DMS53 treated with DMSO at 0.1 percent for 48 hours (cell line): ENCODE measurements around the gene NFYC.

Experiments
- DNase-seq: peaks from one replicate; lab custom pipeline; 2025; ENCODE audit not compliant: unreplicated experiment; lab: John Stamatoyannopoulos, UW

Gene NFYC

DNA sequence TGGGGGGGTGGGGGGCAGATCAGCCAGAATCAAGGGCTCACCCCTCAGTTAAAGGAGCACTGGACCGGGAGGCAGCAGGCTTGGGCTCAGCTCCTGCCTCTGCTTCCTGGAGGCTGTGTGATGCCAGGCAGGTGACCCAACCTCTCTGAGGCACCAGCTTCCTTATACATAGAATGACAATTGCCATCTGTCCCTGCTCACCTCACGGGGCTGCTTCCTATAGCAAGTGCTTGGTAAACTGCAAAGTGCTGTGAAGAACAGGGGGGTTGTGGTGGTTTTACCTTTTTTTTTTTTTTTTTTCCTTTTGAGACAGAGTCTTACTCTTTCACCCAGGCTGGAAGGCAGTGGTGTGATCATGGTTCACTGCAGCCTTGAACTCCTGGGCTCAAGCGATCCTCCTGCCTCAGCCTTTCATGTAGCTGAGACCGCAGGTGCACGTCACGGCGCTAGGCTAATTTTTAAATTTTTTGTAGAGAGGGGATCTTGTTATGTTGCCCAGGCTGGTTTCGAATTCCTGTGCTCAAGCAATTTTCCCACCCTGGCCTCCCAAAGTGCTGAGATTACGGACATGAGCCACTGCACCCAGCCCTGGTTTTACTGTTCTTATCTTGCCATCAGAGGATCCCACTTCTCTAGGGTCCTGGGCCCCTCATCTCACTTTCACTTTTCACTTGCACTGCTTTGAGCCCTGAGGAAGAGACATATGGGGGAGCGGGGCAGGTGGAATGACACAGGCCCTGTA lies 103.6 kb downstream of the NFYC start:
- no peak for DNase-seq

DNA sequence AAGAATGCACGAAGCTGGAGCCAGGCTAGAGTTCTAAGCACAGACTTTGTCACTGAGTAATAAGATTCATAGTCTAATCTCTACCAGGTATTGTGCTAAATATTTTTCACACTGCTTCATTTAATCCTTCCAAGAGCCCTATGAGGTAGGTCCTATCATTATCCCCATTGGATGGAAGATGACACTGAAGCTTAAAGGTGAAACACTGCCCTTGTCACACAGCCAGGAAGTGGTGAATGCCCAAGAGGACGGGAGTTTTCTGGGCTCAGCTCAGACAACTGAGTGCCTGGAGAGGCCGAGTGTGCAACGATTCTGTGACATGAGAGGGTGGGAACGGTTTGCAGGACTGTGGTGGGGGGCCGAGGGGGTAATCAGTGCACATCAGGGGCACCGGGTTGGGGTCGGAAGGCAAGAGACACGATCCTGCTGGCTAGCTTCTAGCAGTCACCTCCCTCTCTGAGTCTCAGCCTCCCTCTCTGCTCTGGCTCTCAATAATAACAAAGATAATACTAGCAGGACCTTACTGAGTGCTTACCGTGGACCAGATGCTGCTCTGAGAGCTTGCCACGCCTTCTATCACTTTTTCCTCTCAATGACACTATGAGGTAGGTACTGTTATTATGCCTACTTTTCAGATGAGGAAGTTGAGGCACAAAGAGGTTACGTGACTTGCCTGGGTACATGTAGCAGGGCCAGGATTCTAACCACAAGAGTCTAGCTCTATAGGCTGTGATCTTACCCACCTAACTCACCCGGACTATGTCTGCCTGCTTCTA lies 104.5 kb downstream of the NFYC start:
- no peak for DNase-seq

DNA sequence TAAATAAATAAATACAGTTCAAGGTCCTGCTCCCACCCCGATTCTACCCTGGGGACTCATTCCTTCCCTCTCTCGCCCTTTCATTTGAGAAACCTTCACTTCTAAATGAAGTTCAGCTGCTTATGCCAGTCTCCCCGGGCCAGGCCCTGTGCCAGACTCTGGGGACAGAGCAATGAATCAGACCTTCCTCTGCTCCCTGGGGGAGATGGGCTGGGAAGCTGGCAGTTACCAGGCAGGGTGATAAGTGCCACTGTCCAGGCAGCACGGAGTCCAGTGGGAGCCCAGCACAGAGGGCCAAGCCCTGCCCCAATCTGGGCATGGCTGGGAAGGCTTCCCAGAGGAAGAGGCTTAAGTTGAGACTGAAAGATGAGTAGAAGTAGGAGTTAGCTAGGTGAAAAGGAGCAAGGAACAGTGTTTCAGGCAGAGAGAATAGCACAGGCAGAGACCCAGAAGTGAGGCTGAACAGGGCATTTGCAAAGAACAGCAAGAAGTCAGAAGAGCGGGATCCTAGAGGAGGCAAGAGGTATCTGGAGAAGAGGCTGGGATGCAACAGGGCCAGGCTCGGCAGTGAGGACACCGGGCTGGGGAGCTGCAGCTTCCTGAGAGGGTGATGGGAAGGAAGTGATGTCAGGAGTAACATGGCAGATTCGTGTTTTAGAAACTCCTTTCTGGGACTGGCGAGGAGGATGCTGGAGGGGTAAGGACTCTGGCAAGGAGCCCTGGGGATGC lies 105.6 kb downstream of the NFYC start:
- DNase-seq, result no peak

DNA sequence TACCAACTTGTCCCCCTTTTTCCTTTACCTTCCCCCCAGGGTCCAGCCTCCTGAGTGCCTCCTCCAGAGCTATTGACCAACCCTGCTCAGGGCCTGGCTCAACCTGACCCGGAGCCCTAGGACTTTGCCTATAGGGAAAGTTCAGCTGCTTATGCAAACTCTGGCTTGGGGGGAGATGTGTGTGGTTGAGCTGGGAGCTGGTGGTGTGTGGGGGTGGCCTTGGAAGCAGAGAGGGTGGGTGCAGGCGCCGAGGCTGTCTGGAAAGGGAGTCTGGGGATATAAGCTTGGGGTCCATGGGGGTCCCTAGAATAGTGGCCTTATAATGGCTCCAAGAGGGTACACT lies 106.1 kb downstream of the NFYC start:
- no peak for DNase-seq

DNA sequence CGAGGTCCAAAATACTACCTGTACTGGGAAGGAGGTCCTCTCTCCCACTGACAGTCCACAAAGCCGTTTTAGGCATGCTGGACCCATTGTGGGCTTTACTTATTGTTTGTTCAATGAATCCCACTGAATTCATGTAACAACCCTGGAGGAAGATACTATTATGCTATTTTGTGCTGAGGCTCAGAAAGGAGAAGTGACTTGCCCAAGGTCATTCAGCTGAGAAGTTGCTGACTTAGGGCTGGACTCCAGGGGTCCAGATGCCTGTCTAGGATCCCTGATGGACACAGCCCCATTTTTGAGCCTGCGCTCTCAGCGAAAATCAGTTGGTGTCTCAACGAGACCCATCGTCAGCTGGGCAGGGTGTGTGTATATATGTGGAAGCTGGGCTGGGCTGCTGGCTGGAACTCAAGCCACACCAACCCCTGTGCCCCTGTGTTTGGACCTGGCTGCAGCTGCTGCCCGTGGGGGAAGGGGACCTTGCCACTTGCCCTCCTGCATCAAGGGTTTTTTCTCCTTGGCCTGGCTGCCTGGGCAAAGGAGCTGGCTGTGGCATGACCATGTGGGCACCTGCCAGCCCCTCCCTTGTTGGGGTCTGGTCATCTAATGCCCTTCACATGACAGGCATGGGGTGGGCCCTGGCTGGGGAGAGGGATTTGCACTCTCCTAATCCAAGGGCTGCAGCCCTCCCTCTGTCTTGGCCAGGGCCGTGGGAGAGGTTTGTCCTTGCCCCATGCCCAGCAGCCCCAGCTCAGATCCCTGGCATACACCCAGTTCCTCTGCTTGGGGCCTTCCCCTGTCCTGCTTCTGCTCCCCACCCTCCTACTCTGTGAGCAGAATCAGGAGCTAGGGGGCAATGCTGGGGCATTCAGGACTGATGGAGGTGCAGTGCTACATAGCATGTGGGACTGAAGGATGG lies 107.1 kb downstream of the NFYC start:
- DNase-seq, result no peak

DNA sequence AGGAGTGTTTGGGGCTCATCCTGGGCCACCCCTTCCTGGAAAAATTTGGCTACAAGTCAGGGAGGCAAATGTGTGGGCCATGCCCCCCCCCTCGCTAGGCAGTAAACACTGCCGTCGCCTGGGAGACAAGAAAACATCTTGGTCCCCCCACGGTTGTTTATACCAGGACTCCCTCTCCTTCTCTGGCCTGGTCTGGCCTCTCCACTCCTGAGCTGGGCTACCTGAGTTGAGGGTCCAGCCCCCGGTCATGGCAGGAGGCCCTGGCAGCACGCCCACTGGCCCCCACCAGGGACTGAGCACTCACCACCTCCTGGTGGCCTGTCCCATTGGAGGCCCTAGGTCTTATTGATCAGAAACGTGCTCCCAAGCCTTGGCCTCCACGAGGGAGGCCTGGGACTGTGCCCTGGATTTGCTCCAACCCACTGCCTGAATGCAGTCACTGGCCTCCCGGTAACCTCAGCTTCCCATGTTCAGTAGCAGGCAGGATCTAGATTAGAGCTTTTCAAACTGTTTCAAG lies 107.9 kb downstream of the NFYC start:
- DNase-seq, result no peak

DNA sequence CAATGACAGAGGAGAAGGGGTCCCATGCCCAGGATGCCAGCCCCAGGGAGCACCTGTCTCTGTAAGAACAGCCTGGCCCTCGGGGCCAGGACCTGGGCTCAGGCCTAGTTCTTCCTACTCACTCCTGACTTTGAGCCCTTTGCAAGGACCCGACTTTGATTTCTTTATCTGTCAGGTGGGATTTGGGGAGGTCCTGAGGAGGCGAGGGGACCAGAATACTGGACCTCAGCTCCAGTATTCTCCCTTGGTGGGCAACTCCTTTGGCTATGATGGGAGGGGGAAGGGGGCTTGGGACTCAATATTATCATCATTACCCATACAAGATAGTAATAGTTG lies 110.2 kb downstream of the NFYC start:
- DNase-seq, result no peak

DNA sequence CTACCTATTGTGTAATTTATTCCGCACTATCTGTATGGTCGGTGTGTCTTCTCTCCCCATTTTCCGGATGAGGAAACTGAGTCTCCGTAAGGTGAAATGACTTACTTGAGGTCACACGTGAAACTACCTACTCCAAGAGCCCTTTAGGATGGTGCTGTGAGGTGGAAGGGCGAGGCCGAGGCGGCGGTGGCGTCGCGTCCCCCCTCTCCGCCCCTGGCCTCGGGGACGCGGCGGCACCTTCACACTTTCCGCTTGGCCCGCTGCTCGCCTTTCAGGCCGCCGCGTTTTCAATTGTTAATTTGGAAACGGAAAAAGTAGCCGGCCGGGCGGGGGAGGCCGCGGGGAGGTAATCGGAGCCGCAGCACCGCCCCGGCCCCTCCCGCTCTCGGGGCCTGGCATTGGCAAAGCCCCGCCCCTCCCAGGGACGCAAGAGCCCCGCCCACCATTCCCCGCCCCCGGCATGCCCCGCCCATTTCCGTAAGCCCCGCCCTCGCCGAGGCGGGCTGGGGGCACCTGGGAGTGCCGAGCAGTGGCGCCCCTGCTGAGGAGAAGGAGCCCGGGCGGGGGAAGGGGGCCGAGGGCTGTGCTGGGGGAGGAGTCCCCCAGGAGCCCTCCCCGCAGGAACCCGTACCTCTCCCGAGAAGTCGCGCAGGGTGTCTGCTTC lies 110.7 kb downstream of the NFYC start:
- peak; percentile 47 for DNase-seq

DNA sequence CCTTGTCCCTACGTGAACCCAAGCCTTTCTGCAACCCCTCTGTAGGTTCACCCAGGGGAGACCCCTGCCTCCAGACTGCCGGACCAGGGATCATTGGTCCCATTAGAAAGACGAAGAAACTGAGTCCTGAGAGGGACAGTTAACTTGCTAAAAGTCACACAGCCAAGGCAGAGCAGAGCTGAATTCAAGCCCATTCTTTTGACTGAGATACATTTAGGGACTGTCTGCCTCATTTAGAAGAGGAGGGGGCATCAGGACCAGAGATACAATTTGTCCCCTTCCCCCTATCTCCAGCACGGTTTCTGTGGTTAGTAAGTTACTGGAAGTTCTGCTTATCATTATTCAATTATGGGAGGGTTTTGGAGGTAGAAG lies 111.2 kb downstream of the NFYC start:
- DNase-seq, result no peak

DNA sequence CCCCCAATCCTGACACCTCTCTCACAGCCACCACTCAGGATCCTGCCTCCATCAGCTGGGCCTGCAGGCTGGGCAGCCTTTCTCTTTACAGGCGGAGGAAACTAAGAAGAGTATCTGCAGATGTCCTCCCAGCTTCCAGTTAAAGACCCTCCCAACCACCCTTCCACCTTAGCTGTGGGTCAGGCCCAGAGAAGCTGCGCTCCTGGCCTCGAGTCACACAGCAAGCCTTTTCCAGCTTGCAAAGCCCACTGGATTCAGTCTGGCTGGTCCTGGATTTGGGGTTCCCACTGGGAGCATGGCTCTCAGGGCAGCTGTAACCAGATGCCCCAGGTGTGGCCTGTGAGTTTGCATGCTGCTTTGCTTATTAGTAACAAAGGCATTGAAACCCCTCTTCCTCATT lies 111.9 kb downstream of the NFYC start:
- DNase-seq, result no peak

DNA sequence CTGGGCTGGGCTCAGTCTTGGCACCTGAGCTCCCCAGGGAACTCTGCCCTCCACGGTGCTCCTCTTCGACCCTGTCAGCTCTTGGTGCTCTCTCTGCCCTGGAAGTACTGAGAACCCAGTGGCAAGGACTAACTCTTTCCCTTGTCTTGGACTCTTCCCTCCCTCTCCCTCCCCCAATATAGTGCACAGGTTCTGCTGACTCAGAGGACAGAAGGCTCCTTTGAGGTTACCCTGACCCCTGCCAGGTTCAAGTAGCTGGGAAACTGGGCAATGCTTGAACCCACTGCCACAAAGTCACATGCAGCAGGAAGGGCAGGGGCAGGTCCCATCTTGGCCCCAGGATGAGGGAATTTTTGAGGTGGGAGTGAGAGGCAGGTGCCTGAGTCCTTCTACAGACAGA lies 112.4 kb downstream of the NFYC start:
- no peak for DNase-seq

DNA sequence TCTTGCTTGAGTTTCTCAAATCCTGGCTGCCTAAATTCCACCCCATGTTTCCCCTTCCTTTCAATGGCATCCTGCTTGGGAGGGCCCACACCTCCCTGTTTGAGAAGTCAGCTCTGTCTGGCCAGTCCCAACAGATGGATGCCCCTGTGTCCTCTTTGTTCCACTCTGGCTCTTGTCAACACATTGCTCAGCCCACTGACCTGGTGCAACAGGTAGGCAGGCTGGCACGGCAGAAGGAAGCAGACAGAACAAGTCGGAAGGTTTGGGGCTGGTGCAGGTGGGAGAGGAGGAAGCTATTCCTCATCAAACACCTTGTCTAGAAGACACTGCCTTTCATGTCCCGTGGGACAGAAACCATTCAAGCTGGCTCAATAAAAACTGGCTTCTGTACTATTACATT lies 114.7 kb downstream of the NFYC start:
- DNase-seq, result no peak

DNA sequence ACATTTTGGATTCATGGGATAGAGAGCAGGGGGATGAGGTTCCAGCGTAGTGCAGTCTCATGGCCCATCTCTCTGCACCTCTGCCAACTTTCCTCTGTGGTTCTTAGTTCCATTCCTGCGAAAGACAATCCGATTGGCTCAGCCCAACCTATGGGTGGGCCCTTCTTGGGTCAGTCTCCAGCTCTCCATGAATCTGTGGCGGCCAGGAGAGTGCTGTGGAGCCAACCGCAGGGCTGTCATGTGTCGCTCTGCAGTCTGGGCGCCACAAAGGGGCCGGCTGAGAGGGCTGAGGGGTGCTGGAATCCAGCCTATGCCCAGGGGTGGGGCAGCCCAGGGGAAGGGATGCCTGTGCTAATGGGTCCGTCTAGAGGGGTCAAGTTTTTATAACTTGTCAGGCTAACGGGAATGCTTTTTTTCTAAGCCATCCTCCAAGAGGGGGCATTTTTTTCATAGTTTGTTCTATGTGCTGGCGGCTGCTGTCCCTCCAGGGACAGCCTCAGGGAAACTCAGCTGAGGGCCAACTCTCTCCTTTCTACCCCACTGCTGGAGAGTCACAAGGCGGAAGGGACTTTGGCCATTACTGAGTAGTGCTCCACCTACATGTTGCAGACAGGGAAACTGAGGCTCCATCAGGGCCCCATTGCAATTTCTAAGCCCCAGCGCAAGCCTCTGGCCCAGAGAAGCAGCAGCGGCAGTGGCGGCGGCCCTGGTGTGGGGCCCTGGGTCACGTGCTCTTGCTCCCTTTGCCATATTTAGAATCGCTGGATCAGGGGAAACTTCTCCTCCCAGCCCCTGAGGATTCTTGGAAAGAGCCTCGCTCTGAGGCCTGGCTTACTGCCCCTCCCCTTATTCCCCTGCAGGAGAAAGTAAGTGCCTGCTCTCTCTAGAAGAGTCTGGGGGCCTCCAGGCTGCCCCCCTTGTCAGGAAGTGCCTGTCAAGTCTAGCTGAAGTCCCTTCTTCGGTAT lies 115.5 kb downstream of the NFYC start:
- no peak for DNase-seq

DNA sequence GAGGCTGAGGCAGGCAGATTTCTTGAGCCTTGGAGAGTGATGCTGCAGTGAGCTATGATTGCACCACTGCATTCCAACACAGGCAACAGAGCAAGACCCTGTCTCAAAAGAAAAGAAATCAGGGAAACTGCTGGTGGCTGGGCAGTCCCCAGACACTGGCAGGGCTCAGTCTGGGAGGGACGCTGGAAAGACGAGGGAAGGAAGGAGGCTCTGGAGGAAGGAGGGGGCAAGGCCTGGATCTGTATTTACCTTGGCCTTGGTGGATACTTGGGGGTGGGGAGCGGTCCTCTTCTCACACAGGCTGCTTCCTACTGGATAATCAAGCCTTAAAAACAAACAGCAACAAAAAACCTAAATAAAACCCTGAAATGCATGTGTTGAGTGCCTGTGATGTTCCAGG lies 116.5 kb downstream of the NFYC start:
- DNase-seq, result no peak

DNA sequence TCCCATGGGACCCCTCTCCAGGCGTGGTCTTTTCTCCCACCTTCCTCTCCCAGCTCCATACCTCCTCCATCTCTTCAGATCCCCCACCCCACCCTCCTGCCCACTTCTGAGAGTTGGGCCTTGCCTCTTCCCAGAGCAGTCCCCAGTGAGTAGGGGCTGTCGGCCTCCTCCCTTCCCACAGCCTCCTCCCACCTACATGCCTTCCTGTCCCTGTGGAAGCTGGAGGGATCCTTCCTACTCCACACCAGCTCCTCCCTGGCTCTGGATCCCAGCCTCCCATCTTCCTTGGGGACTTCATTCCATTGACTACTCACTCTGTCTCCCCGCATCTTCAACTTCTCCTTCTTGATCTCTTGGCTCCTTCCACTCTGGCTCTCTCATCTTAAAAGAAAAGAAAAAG lies 116.9 kb downstream of the NFYC start:
- no peak for DNase-seq

DNA sequence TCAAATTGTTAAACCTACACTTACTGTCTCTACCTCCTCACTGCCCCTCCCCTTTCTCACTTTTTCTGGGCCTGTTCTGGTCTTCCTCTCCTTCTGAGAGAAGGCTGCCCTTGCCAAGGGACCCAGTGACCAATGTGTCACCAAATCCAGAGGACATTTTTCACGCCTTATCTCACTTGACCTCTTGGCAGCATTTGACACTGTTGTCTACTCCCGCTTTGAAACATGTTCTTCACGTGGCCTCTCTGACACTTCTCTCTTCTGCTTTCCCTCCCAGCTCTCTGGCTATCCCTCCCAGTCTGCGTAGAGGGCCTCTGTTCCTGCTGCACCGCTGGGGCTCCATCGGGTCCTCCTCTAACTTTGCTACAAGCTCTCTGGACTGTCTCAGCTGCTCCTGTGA lies 117.4 kb downstream of the NFYC start:
- no peak for DNase-seq

DNA sequence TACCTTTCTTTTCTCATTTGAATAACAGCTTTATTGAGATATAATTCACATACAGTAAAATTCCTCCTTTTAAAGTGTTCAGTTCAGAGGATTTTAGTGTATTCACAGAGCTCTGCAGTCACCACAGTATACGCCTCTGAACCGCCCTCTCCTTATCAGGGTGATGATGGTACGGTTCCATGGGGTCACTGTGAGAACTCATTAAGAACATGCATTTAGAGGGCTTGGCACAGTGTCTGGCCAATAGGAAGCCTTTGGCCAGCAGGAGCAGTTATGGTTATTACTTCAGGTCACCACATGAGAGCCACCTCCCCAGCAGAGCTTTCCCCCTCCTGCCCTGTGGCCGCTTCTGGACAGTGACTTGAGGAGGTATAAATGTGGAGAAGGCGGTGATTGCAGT lies 119.4 kb downstream of the NFYC start:
- DNase-seq, result no peak

DNA sequence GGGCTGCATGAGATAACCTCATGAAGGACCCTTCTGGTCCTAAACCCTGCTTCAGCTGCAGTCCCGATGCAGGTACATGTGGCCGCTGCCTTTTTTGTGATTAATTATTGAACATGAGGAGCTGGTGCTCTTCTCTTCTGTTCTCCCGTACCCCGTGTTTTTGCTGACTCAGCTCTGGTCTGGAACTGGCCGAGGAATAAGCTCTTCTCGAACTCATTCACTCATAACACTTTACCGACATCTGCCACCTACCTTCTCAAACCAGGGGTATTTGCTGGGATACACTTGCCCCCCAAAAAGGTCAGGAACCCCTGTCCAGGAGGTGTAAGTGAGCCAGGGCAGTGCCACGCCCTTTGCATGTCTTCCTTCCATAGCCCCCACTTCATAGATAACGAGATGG lies 123.9 kb downstream of the NFYC start:
- no peak for DNase-seq

DNA sequence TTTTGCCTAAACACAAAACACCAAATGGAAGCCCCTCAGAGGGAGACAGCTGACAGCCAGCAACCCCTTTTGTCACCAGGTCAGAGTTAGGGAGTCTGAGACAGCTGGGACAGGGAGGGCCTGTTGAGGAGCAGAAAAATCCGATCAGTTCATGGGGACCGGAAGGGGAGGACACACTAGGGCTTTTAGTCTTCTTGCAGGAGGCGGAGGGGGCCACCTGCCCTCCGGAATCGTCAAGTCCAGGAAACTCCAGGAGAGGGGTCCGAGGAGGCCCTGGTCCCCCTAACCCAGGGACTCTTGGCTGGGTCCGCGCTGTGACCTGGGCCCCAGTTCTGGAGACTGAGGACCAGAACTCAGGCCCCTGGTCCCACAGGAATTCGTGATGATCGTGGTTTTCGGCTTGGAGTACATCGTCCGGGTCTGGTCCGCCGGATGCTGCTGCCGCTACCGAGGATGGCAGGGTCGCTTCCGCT lies 126.3 kb downstream of the NFYC start:
- DNase-seq, result no peak
